ENCODE measurements around the gene LRRTM1. TPM values are rescaled to one million over a fixed set of nuclear protein-coding genes. Genes with fewer than 3 reads are reported as not detected.

The LRRTM1 gene
- total and polyA plus RNA-seq, 4 donors: 0.09 TPM; not detected in 3

DNA sequence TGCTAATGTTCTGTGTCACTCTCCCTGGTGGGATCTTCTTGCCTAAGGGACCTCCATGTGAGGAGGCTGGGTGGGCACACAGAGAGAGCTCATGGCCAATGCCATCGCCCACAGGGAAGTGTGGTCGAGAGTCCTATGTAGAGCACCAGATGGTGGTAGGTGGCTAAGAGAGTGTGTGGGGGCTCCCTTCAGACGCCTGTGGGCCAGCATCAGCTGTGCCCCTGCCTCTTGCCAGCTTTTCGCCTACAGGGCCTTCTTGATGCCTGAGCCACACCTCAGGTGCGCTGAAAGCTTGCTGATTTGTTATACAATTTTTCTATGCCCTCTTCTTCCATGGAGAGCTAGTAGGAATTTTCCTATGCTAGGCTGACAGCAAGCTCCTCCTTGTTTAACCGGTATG is 38.3 kb downstream of the LRRTM1 start:
- H3K4me1 ChIP-seq (ENCODE audit: control insufficient read depth in 4 of 4, insufficient read depth in 4 of 4, low read length in 3 of 4): no peaks in the 10 kb centered on the region
- TF ChIP-seq GABPA (IDR thresholded peaks at IDR 0.05 in 1 of 2, conservative IDR thresholded peaks at IDR 0.05 in 1 of 2) (no peak), FOXA2 (IDR thresholded peaks at IDR 0.05) (no peak), ZBTB33 (IDR thresholded peaks at IDR 0.05) (no peak), MAX (IDR thresholded peaks at IDR 0.05) (no peak), SP1 (IDR thresholded peaks at IDR 0.05) (no peak), JUND (IDR thresholded peaks at IDR 0.05) (no peak), HNF4A (conservative IDR thresholded peaks at IDR 0.05) (no peak), CTCF (IDR thresholded peaks at IDR 0.05; ENCODE audit: low read depth, low read length, missing input control) (no peak), TAF1 (conservative IDR thresholded peaks at IDR 0.05) (no peak), FOXA1 (IDR thresholded peaks at IDR 0.05) (no peak), NR2F2 (IDR thresholded peaks at IDR 0.05) (no peak), EGR1 (IDR thresholded peaks at IDR 0.05; ENCODE audit: low read depth in 2 of 2) (no peak), RAD21 (IDR thresholded peaks at IDR 0.05) (no peak)
- TF ChIP-seq, protein P1, sequence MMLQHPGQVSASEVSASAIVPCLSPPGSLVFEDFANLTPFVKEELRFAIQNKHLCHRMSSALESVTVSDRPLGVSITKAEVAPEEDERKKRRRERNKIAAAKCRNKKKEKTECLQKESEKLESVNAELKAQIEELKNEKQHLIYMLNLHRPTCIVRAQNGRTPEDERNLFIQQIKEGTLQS (IDR thresholded peaks at IDR 0.05): no peak
- H3K9ac ChIP-seq (ENCODE audit: low read depth in 1 of 2, low read length in 2 of 2): no peak overlapping the region
- H3K4me3 ChIP-seq (ENCODE audit: low read depth in 1 of 3, low read length in 3 of 3): no peak overlapping the region
- WGBS: 71% methylated on average over 6 of the region's 6 CpGs
- no peaks in the 10 kb centered on the region for H3K9me3 ChIP-seq (ENCODE audit: control insufficient read depth in 4 of 4, low read length in 3 of 4)
- no peak for DNase-seq (ENCODE audit: low spot score)
- H3K27me3 ChIP-seq (ENCODE audit: control insufficient read depth in 4 of 4, insufficient read depth in 4 of 4, low read length in 3 of 4): peaks cover 0 to 4% (median 0%) of the 10 kb centered on the region in 4 donors
- no peak overlapping the region for H3K27ac ChIP-seq (ENCODE audit: low read depth in 1 of 2, low read length in 2 of 2)
- H3K36me3 ChIP-seq (ENCODE audit: control insufficient read depth in 4 of 4, insufficient read depth in 3 of 4, low read depth in 1 of 4, low read length in 3 of 4): no peaks in the 10 kb centered on the region

- 81% methylated on average over 3 of the region's 3 CpGs for WGBS
- Histone ChIP-seq H3K27me3 (ENCODE audit: control insufficient read depth in 4 of 4, insufficient read depth in 4 of 4, low read length in 3 of 4) (peaks cover 0 to 6% (median 0%) of the 10 kb centered on the region in 4 donors), H3K9ac (ENCODE audit: low read depth in 1 of 2, low read length in 2 of 2) (no peak overlapping the region), H3K36me3 (ENCODE audit: control insufficient read depth in 4 of 4, insufficient read depth in 3 of 4, low read depth in 1 of 4, low read length in 3 of 4) (no peaks in the 10 kb centered on the region), H3K27ac (ENCODE audit: low read depth in 1 of 2, low read length in 2 of 2) (no peak overlapping the region), H3K4me3 (ENCODE audit: low read depth in 1 of 3, low read length in 3 of 3) (no peak overlapping the region), H3K4me1 (ENCODE audit: control insufficient read depth in 4 of 4, insufficient read depth in 4 of 4, low read length in 3 of 4) (no peaks in the 10 kb centered on the region), H3K9me3 (ENCODE audit: control insufficient read depth in 4 of 4, low read length in 3 of 4) (no peaks in the 10 kb centered on the region)
- DNase-seq (ENCODE audit: low spot score): no peak
- TF ChIP-seq FOXA1 (IDR thresholded peaks at IDR 0.05) (no peak), NR2F2 (IDR thresholded peaks at IDR 0.05) (no peak), TAF1 (conservative IDR thresholded peaks at IDR 0.05) (no peak), CTCF (IDR thresholded peaks at IDR 0.05; ENCODE audit: low read depth, low read length, missing input control) (no peak), FOXA2 (IDR thresholded peaks at IDR 0.05) (no peak), MAX (IDR thresholded peaks at IDR 0.05) (no peak), HNF4A (conservative IDR thresholded peaks at IDR 0.05) (no peak), RXRA (IDR thresholded peaks at IDR 0.05) (no peak), RAD21 (IDR thresholded peaks at IDR 0.05) (no peak), SP1 (IDR thresholded peaks at IDR 0.05) (no peak), JUND (IDR thresholded peaks at IDR 0.05) (no peak), HNF4G (IDR thresholded peaks at IDR 0.05) (no peak), YY1 (IDR thresholded peaks at IDR 0.05) (no peak), EGR1 (IDR thresholded peaks at IDR 0.05; ENCODE audit: low read depth in 2 of 2) (no peak), ZBTB33 (IDR thresholded peaks at IDR 0.05) (no peak), GABPA (IDR thresholded peaks at IDR 0.05 in 1 of 2, conservative IDR thresholded peaks at IDR 0.05 in 1 of 2) (no peak)
- TF ChIP-seq, protein P2, sequence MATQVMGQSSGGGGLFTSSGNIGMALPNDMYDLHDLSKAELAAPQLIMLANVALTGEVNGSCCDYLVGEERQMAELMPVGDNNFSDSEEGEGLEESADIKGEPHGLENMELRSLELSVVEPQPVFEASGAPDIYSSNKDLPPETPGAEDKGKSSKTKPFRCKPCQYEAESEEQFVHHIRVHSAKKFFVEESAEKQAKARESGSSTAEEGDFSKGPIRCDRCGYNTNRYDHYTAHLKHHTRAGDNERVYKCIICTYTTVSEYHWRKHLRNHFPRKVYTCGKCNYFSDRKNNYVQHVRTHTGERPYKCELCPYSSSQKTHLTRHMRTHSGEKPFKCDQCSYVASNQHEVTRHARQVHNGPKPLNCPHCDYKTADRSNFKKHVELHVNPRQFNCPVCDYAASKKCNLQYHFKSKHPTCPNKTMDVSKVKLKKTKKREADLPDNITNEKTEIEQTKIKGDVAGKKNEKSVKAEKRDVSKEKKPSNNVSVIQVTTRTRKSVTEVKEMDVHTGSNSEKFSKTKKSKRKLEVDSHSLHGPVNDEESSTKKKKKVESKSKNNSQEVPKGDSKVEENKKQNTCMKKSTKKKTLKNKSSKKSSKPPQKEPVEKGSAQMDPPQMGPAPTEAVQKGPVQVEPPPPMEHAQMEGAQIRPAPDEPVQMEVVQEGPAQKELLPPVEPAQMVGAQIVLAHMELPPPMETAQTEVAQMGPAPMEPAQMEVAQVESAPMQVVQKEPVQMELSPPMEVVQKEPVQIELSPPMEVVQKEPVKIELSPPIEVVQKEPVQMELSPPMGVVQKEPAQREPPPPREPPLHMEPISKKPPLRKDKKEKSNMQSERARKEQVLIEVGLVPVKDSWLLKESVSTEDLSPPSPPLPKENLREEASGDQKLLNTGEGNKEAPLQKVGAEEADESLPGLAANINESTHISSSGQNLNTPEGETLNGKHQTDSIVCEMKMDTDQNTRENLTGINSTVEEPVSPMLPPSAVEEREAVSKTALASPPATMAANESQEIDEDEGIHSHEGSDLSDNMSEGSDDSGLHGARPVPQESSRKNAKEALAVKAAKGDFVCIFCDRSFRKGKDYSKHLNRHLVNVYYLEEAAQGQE (IDR thresholded peaks at IDR 0.05): no peak
- TF ChIP-seq, protein P1 (IDR thresholded peaks at IDR 0.05): no peak
Observed at GRCh38 chr2:80259292-80259691, 45.3 kb downstream of the LRRTM1 start.
